K562 (cell line): ENCODE measurements around the gene CLCN6. TPM values are rescaled to one million over a fixed set of nuclear protein-coding genes. Genes with fewer than 3 reads are reported as not detected.

Source experiments
- FOSL1 ChIP-seq: fragments of 200-800 bp; sonication (Bioruptor generic); conservative IDR thresholded peaks from 2 replicates; pipeline ENCODE4 v1.6.1; 2016; ENCODE audit warnings: missing genetic modification characterization, missing compliant biosample characterization
- MLX ChIP-seq, 2 experiments: fragments of 450-650 bp in 1 of 2; sonication (generic) in 1 of 2; formaldehyde crosslinking; conservative IDR thresholded peaks; 2 replicates each; pipeline versions ENCODE4 v1.4.0 to v1.8.1; 2020 to 2022; ENCODE audit warnings: mild to moderate bottlenecking in 1 of 2, missing genetic modification reagents in 1 of 2
- NR2C2 ChIP-seq, 2 experiments: fragments of 200-800 bp in 1 of 2; sonication (Bioruptor generic) in 1 of 2; sonication (generic) in 1 of 2; formaldehyde crosslinking in 1 of 2; IDR thresholded peaks; 2 replicates each; pipeline versions ENCODE4 v1.6.1 to v1.8.0; 2016 to 2022; ENCODE audit warnings: mild to moderate bottlenecking in 1 of 2, missing compliant biosample characterization in 1 of 2, missing genetic modification characterization in 1 of 2, missing genetic modification reagents in 1 of 2
- PBX2 ChIP-seq, 2 experiments: IDR thresholded peaks in 1 of 2; conservative IDR thresholded peaks in 1 of 2; 2 replicates each; pipeline ENCODE4 v1.6.1; 2016; ENCODE audit warnings: low read depth in 2 of 2, mild to moderate bottlenecking in 1 of 2, missing compliant biosample characterization in 1 of 2, missing genetic modification characterization in 1 of 2, moderate library complexity in 1 of 2
- SAP30 ChIP-seq: fragments of 200-600 bp; sonication (generic); IDR thresholded peaks from 2 replicates; pipeline ENCODE4 v1.6.1; 2012; ENCODE audit warnings: borderline replicate concordance, low read depth, mild to moderate bottlenecking, moderate library complexity, low read length, control low read depth, inconsistent platforms; ENCODE audit not compliant: insufficient read depth, poor library complexity, severe bottlenecking
- ZBTB33 ChIP-seq: sonication (generic); formaldehyde crosslinking; IDR thresholded peaks from 2 replicates; pipeline ENCODE4 v1.8.1; 2023; ENCODE audit warnings: mild to moderate bottlenecking, missing genetic modification reagents
- ZBTB40 ChIP-seq, 2 experiments: fragments of 450-650 bp in 1 of 2; sonication (generic) in 1 of 2; formaldehyde crosslinking in 1 of 2; IDR thresholded peaks; 2 replicates each; pipeline versions ENCODE4 v1.7.1 to v1.9.0; 2016 to 2022; ENCODE audit warnings: inconsistent platforms in 1 of 2, mild to moderate bottlenecking in 1 of 2, missing genetic modification reagents in 1 of 2
- ZNF165 ChIP-seq: fragments of 250-450 bp; sonication (Bioruptor Pico); IDR thresholded peaks from 2 replicates; pipeline ENCODE4 v1.4.0; 2020; ENCODE audit warnings: borderline replicate concordance
- ZNF274 ChIP-seq: IDR thresholded peaks from 2 replicates; pipeline ENCODE4 v1.6.1; 2011; ENCODE audit warnings: low read depth, mild to moderate bottlenecking, low read length, moderate library complexity, borderline replicate concordance
- polyA plus RNA-seq, 8 experiments: library from polyadenylated mRNA; depleted of rRNA in 4 of 8; stranded (reverse) in 5 of 8; unstranded in 3 of 8; fragments of >200 nt; fragmentation: Nextera tagmentation in 2 of 8; fragmentation: Illumina TruSeq in 1 of 8; extraction: Ambion mirVana in 2 of 8; extraction: Trizol in 1 of 8; gene quantifications; 2 replicates each; pipeline versions ENCODE4 v1.2.1 to v1.2.3, GENCODE V29; 2011 to 2014; ENCODE audit warnings: inconsistent platforms in 1 of 8, missing spikeins in 1 of 8
- total RNA-seq, 7 experiments: library from RNA; depleted of rRNA in 6 of 7; stranded (reverse); fragments of >200 nt in 6 of 7; fragmentation: Illumina TruSeq in 2 of 7; extraction: Trizol in 2 of 7; gene quantifications; 2 replicates each; pipeline versions ENCODE4 v1.2.1 to v1.2.3, GENCODE V29; 2011 to 2021; ENCODE audit warnings: low replicate concordance in 1 of 7

CLCN6 gene
- total and polyA plus RNA-seq, 9 of the 15 experiments (the other 6 are each of a cell fraction or from before 2014, with no cell fraction given) = 2.0 to 21.8 (median 13.6) TPM

GRCh38 chr1:11784993-11785769, 20.8 kb upstream of the CLCN6 start (continued):
- TF ChIP-seq ZBTB40 (IDR thresholded peaks at IDR 0.05) = no peak
- TF ChIP-seq ZBTB40 (CRISPR knock-in tag; IDR thresholded peaks at IDR 0.05) = no peak
- TF ChIP-seq MLX (CRISPR knock-in tag; conservative IDR thresholded peaks at IDR 0.05) = no peak
- TF ChIP-seq ZBTB33 = peak; percentile 88
- TF ChIP-seq ZNF274 = no peak
- peak; percentile 10 for TF ChIP-seq NR2C2 (CRISPR knock-in tag; IDR thresholded peaks at IDR 0.05)
- TF ChIP-seq NR2C2 (tag; IDR thresholded peaks at IDR 0.05) = no peak
- TF ChIP-seq ZNF165 (CRISPR knock-in tag) = no peak
- no peak for TF ChIP-seq PBX2 (CRISPR knock-in tag; IDR thresholded peaks at IDR 0.05; ENCODE audit: low read depth)
- no peak for TF ChIP-seq PBX2 (tag; conservative IDR thresholded peaks at IDR 0.05; ENCODE audit: low read depth)
- no peak for TF ChIP-seq SAP30
- no peak for TF ChIP-seq FOSL1 (tag)
